Measurements from ENCODE around the gene DNAJC11. TPM values are rescaled to one million over a fixed set of nuclear protein-coding genes. Genes with fewer than 3 reads are reported as not detected.

Gene DNAJC11
- total RNA-seq, 1 experiment from 2014 or later, result 61.0 TPM

- ChIA-PET CTCF (no interaction called here), POLR2A (interaction anchor here (0.6 kb wide), 1 partner anchor 22 kb away, joined by 8 read pairs; no protein-coding TSS in a partner anchor)
- no peak overlapping the region for H3K27ac Mint-ChIP-seq (ENCODE audit: unreplicated experiment)
- H3K4me1 ChIP-seq, result no peaks in the 10 kb centered on the region
- H3K27me3 Mint-ChIP-seq (ENCODE audit: insufficient read depth, unreplicated experiment), result no peaks in the 10 kb centered on the region
- no TSS peak for BruUV-seq (replicated peaks)
- H3K9me3 Mint-ChIP-seq (ENCODE audit: unreplicated experiment), result no peaks in the 10 kb centered on the region
- no peaks in the 10 kb centered on the region for H3K36me3 ChIP-seq (ENCODE audit: control insufficient read depth, insufficient read depth, low read length)
- DNase-seq, result no peak
- H3K36me3 Mint-ChIP-seq (ENCODE audit: insufficient read depth, unreplicated experiment), result peaks cover 34% of the 10 kb centered on the region
- TF ChIP-seq CTCF (IDR thresholded peaks at IDR 0.05; ENCODE audit: insufficient read depth in 1 of 2, low read depth in 1 of 2, low read length in 1 of 2, severe bottlenecking in 1 of 2, unreplicated experiment in 1 of 2), result no peak
- intact Hi-C loops (cut with micrococcal nuclease; ENCODE audit: unreplicated experiment), result no loop called here
- no peaks in the 10 kb centered on the region for H3K9me3 ChIP-seq
- H3K4me1 Mint-ChIP-seq (ENCODE audit: low read depth, unreplicated experiment), result no peaks in the 10 kb centered on the region
- H3K4me3 Mint-ChIP-seq (ENCODE audit: unreplicated experiment), result no peak overlapping the region
- no peaks in the 10 kb centered on the region for H3K27me3 ChIP-seq (replicated peaks; ENCODE audit: control insufficient read depth, insufficient read depth, low read length)
- no peak overlapping the region for H3K4me3 ChIP-seq (ENCODE audit: low read depth, low read length)
Observed at GRCh38 chr1:6672558-6672957, 29.1 kb downstream of the DNAJC11 start.

GRCh38 chr1:6668503-6668902, 33.1 kb downstream of the DNAJC11 start:
- no TSS peak for BruUV-seq (replicated peaks)
- DNase-seq, result no peak
- POLR2A ChIA-PET, result no interaction called here
- intact Hi-C loops (cut with micrococcal nuclease; ENCODE audit: unreplicated experiment), result no loop called here
- Mint-ChIP-seq H3K9me3 (ENCODE audit: unreplicated experiment) (no peaks in the 10 kb centered on the region), H3K4me1 (ENCODE audit: low read depth, unreplicated experiment) (no peaks in the 10 kb centered on the region), H3K27ac (ENCODE audit: unreplicated experiment) (no peak overlapping the region), H3K36me3 (ENCODE audit: insufficient read depth, unreplicated experiment) (peaks cover 38% of the 10 kb centered on the region), H3K27me3 (ENCODE audit: insufficient read depth, unreplicated experiment) (no peaks in the 10 kb centered on the region), H3K4me3 (ENCODE audit: unreplicated experiment) (no peak overlapping the region)
- H3K9me3 ChIP-seq, result no peaks in the 10 kb centered on the region
- no peak overlapping the region for H3K4me3 ChIP-seq (ENCODE audit: low read depth, low read length)
- H3K36me3 ChIP-seq (ENCODE audit: control insufficient read depth, insufficient read depth, low read length), result no peaks in the 10 kb centered on the region; the same call in 1 of the 2 replicates
- CTCF ChIA-PET, result no interaction called here
- H3K4me1 ChIP-seq, result no peaks in the 10 kb centered on the region
- H3K27me3 ChIP-seq (replicated peaks; ENCODE audit: control insufficient read depth, insufficient read depth, low read length), result no peaks in the 10 kb centered on the region
- no peak for TF ChIP-seq CTCF (IDR thresholded peaks at IDR 0.05; ENCODE audit: insufficient read depth in 1 of 2, low read depth in 1 of 2, low read length in 1 of 2, severe bottlenecking in 1 of 2, unreplicated experiment in 1 of 2)

GRCh38 chr1:6667139-6667538, 34.5 kb downstream of the DNAJC11 start:
- no TSS peak for BruUV-seq (replicated peaks)
- Histone ChIP-seq H3K9me3 (no peaks in the 10 kb centered on the region), H3K4me1 (no peaks in the 10 kb centered on the region), H3K27me3 (replicated peaks; ENCODE audit: control insufficient read depth, insufficient read depth, low read length) (no peaks in the 10 kb centered on the region), H3K4me3 (ENCODE audit: low read depth, low read length) (no peak overlapping the region), H3K36me3 (ENCODE audit: control insufficient read depth, insufficient read depth, low read length) (no peaks in the 10 kb centered on the region; the same call in 1 of the 2 replicates)
- Mint-ChIP-seq H3K4me1 (ENCODE audit: low read depth, unreplicated experiment) (no peaks in the 10 kb centered on the region), H3K27ac (ENCODE audit: unreplicated experiment) (no peak overlapping the region), H3K27me3 (ENCODE audit: insufficient read depth, unreplicated experiment) (no peaks in the 10 kb centered on the region), H3K36me3 (ENCODE audit: insufficient read depth, unreplicated experiment) (peaks cover 29% of the 10 kb centered on the region), H3K9me3 (ENCODE audit: unreplicated experiment) (no peaks in the 10 kb centered on the region), H3K4me3 (ENCODE audit: unreplicated experiment) (no peak overlapping the region)
- no peak for TF ChIP-seq CTCF (IDR thresholded peaks at IDR 0.05; ENCODE audit: insufficient read depth in 1 of 2, low read depth in 1 of 2, low read length in 1 of 2, severe bottlenecking in 1 of 2, unreplicated experiment in 1 of 2)
- CTCF ChIA-PET, result no interaction called here
- DNase-seq, result no peak
- POLR2A ChIA-PET, result no interaction called here
- intact Hi-C loops (cut with micrococcal nuclease; ENCODE audit: unreplicated experiment), result no loop called here
